GM12891 (cell line): ENCODE data around the gene GABBR2.

ENCODE experiments used
- DNase-seq: peaks from one replicate; pipeline ENCODE4 v3.0.0; 2011; ENCODE audit warnings: low spot score; ENCODE audit not compliant: insufficient read length
- FAIRE-seq: peaks from 2 replicates; lab custom pipeline; 2011; peaks lifted over from hg19 to GRCh38; lab: Jason Lieb, UNC
- PAX5 ChIP-seq: IDR thresholded peaks from 2 replicates; pipeline ENCODE4 v1.6.1; 2011; ENCODE audit warnings: low read length, moderate library complexity, mild to moderate bottlenecking; ENCODE audit not compliant: insufficient read depth, severe bottlenecking
- POLR2A ChIP-seq: IDR thresholded peaks from 2 replicates; pipeline ENCODE4 v1.6.1; 2011; ENCODE audit warnings: low read depth, low read length, control low read depth
- POLR2AphosphoS5 ChIP-seq: IDR thresholded peaks from 2 replicates; pipeline ENCODE4 v1.6.1; 2011; ENCODE audit warnings: low read depth, low read length, control low read depth
- POU2F2 ChIP-seq: IDR thresholded peaks from 2 replicates; pipeline ENCODE4 v1.6.1; 2011; ENCODE audit warnings: low read depth, mild to moderate bottlenecking, control low read depth, low read length, moderate library complexity
- SPI1 ChIP-seq: IDR thresholded peaks from 2 replicates; pipeline ENCODE4 v1.6.1; 2011; ENCODE audit warnings: low read depth, low read length, control low read depth
- TAF1 ChIP-seq: IDR thresholded peaks from 2 replicates; pipeline ENCODE4 v1.6.1; 2011; ENCODE audit warnings: low read depth, low read length, control low read depth

GABBR2 gene

GRCh38 chr9:98457726-98458370 lies 250.9 kb downstream of the GABBR2 start:
- DNase-seq: no peak
- no peak for TF ChIP-seq PAX5
- no peak for TF ChIP-seq POLR2AphosphoS5
- TF ChIP-seq POU2F2: no peak
- no peak for TF ChIP-seq SPI1
- no peak for TF ChIP-seq TAF1
- TF ChIP-seq POLR2A: no peak
- no peak for FAIRE-seq

DNA sequence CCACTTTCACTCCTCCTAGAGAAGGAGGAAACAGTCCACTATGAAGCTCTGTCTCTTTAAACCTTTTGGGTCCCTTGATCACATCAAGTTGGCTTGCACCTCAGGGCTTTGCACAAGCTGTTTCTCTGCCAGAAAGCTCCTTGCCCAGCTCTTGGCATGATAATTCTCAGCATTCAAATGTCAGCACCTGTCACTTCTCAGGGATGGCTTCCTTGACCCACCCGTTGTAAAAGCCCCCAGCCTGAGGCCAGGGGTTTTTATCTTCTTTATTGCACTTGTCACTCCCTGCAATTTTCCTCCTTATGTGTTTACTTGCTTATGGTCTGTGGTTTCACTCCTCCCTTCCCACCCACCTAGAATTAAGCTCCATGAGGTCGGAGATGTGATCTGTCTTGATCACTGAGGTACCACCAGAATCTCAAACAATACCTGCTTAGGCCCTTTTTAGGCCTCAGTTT lies 252.6 kb downstream of the GABBR2 start:
- DNase-seq: no peak
- no peak for FAIRE-seq
- TF ChIP-seq TAF1: no peak

- DNase-seq (no peak), FAIRE-seq (no peak)
- no peak for TF ChIP-seq PAX5
- TF ChIP-seq POU2F2: no peak
- TF ChIP-seq POLR2A: no peak
- no peak for TF ChIP-seq POLR2AphosphoS5
- TF ChIP-seq TAF1: no peak
- TF ChIP-seq SPI1: no peak
These were observed 253.2 kb downstream of the GABBR2 start for GRCh38 chr9:98455256-98456155.

DNA sequence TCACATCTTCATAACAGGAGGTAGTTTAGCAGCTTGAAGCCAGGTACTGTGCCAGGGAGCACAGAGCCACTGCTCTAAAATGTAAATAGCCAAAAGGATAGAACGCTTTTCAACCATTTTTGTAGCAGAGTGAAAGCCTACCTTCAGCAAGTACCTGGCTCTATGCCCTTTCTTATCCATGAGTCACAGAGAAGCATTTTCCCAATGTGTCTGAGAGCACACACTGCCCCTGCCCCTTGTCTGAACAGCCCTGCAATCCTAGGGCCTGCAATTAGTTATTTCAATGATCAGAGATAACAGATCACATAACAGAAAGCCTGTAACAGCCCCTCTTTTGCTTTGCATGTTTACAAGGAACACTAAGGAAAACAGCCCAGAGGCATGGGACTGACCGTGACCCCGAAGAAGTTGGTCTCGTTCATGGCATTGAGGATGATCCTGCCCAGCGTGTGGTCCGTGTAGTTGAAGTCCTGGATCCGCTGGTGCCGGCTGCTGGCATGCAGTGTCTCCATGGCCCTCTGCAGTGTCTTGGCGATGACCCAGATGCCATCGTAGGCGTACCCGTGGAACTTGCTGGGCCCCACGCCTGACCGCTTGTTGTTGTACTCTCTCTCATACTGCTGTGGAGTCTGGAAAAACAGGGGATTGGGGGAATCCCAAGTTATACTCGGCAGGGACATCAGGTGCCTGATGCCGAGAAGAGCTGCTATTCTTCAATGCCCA lies 255.0 kb downstream of the GABBR2 start:
- DNase-seq (no peak), FAIRE-seq (no peak)
- no peak for TF ChIP-seq PAX5
- no peak for TF ChIP-seq TAF1
- TF ChIP-seq POLR2A: no peak
- no peak for TF ChIP-seq SPI1
- no peak for TF ChIP-seq POU2F2
- TF ChIP-seq POLR2AphosphoS5: no peak

DNA sequence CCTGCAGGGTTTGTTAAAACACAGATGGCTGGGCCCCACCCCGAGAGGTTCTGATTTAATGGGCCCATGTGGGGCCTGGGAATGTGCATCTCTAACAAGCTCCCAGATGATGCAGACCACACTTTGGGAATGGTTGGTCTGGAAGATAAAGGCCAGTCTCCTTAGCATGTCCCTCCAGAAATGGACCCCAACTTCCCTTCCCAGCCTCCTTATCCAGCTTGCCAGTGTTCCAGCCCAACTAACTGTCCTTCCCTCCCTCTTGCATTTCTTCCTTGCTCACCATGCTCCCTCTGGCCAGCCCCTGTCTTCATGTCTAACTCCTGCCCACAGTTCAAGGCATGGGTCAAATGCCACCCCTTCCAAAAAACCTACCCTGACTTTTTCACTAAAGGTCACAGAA lies 257.2 kb downstream of the GABBR2 start:
- DNase-seq (no peak), FAIRE-seq (no peak)
- TF ChIP-seq POLR2A (no peak), PAX5 (no peak), POU2F2 (no peak), POLR2AphosphoS5 (no peak), TAF1 (no peak), SPI1 (no peak)

DNA sequence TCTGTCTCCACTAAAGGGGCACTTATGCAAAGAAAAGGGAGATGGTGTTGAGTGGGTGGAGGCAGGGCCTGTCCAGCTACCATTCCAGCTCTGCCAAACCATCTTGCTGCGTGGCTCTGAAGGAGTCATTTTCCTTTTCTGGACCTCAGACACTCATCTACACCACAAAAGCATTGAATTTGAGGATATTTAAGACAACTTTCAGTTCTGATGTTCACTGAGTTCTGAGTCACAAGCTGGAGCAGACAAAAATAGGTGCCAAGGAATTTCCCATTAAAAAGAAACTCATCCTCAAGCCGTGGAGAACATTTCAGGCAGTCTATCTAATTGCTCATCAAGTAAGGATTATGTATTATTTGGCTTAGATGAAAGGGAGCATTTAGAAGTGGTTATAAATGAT lies 258.2 kb downstream of the GABBR2 start:
- no peak for DNase-seq
- FAIRE-seq: no peak
- no peak for TF ChIP-seq PAX5
- no peak for TF ChIP-seq SPI1
- TF ChIP-seq POLR2AphosphoS5: no peak
- TF ChIP-seq POU2F2: no peak
- no peak for TF ChIP-seq TAF1
- TF ChIP-seq POLR2A: no peak

- DNase-seq: no peak
- FAIRE-seq: no peak
- TF ChIP-seq POLR2A (no peak), SPI1 (no peak), PAX5 (no peak), POU2F2 (no peak), TAF1 (no peak), POLR2AphosphoS5 (no peak)
These were observed 258.9 kb downstream of the GABBR2 start for GRCh38 chr9:98449871-98450270.

DNA sequence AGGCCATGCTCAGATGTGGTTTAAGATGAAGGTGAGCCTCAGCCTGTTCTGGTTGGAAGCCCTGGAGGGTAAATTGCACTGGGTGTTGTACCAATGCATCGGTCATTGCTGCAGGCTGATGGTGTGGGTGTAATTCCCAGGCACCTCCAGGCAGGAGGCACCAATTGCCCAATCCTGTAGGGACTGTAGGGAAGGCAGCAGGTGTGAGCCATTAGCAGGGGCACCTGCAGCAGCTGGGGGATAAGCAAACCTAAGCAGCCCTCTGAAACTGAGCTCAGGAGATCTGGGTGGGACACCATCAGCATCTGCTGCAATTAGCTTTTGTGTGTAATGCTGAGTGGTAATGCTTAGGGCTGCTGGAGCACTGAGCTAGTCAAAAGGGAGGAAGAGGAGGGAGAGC lies 263.2 kb downstream of the GABBR2 start:
- no peak for FAIRE-seq
- TF ChIP-seq POU2F2 (no peak), PAX5 (no peak), SPI1 (no peak), TAF1 (no peak), POLR2AphosphoS5 (no peak), POLR2A (no peak)
- DNase-seq: no peak

DNA sequence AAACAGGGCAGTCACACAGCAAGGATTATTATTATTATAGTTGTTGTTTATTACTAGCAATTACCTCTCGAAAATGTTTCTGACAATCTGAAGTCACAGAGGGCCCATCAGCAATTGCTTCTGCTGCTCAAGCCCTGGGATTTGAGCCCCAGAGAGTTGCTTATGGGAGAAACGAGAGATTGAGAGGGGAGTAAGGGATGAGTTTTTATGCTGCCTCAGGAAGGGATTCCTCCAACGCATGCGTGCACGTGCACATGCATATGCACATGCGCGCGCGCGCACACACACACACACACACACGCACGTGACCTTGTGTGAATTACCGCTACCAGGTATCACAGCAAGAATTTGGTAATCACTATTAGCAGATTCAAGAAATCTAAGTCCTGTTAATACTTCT lies 264.1 kb downstream of the GABBR2 start:
- FAIRE-seq (no peak), DNase-seq (no peak)
- TF ChIP-seq POU2F2 (no peak), POLR2A (no peak), PAX5 (no peak), SPI1 (no peak), TAF1 (no peak), POLR2AphosphoS5 (no peak)
